Raji (cell line): ENCODE results near the gene RBFOX2.

Experiments used
- POLR2A ChIP-seq: IDR thresholded peaks from 2 replicates; pipeline ENCODE4 v1.6.1; 2011; ENCODE audit warnings: low read depth, low read length, control low read depth; ENCODE audit not compliant: insufficient read depth

RBFOX2 gene

DNA sequence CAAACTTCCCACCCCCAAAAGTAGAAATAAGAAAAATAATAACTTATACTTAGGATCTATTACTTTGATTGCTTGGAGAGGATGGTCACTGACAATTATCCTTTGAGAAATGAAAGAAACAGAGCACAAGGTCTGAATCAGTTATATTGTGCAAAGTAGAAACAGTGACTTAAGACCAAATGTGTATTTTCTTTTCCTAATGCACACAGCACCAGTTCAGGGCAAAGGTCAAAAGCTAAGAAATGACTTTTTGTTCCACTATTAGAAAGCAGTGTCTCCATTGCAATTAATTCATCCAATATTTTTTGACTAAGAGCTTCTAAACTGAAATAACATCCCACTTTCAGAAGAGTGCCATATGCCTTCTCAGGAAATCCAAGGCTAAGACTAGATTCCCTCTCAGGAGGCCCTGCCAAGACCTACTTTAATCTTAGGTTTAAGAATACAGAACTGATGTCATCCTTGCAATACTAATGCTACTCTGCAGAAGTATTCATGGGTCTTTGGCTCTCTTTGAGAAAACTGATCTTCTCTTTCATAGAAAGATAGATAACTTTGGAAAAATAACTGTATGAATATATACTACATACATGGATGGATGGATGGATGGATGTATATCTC, 164.0 kb downstream of the RBFOX2 start:
- no peak for TF ChIP-seq POLR2A

DNA sequence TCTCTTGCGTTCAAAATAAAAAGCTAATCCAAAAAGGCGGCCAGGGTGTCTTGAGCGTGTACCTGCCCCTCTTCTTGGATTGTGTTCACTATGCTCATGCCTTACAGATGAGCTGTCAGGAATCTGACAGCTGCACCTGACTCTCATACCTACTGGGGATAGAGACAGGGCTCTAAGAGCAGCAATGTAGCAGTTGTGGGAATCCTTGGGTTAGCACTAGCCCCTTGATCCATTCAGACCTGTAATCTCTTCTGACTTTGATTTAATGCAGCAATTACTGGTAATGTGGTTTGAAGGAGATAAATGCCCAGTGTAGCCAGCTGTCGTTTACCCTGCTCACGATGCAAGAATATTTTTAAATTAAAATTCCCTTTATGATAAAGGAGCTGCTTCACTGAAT, 165.2 kb downstream of the RBFOX2 start:
- TF ChIP-seq POLR2A = no peak

DNA sequence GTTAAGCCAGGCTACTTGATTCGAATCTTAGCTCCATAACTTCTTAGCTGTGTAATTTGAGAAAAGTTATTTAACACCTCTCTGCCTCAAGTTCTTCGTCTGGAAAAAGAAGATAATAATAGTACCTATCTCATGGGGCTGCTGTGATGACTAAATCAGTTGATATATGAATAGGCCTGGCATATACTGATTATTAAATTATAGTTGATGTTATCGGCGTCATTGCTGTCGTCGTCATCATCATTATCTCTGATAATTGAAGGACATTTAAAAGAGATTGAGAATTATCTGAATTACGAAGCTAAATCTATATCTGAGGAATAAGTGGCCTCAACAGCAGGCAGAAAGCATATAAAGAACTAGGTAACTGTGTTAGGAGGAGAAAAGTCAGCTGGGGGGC, 165.9 kb downstream of the RBFOX2 start:
- TF ChIP-seq POLR2A = no peak

DNA sequence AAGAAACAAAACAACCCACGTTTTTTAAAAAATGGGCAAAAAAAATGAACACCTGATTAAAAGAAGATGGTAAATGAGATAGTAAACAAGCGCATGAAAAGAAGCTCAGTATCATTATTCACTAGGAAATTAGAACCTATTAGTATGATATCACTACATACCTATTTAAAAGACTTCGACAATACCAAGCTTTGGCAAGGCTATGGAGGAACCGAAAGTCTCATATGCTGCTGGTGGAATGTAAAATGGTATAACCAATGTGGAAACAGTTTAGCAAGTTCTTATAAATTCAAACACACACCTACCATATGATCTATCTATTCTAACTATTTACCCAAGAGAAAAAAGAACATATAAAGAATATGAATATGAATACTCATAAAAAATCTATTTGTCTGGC, 167.2 kb downstream of the RBFOX2 start:
- no peak for TF ChIP-seq POLR2A

DNA sequence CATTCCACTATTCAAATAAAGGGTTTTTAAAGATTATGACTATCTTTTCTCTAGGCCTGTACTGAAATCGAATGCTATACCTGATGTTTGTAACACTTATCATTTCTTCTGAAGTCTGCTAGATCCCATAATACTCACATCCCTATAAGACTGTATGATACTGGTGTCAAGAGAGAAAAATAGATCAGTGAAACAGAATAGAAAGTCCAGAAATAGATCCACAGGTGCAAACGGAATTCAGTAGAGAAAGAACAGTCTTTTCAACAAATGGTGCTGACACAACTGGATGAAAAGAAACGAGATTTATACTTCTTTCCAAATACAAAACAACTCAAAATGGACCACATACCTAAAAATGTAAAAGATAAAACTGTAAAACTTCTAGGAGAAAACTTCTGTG, 167.8 kb downstream of the RBFOX2 start:
- TF ChIP-seq POLR2A = no peak

DNA sequence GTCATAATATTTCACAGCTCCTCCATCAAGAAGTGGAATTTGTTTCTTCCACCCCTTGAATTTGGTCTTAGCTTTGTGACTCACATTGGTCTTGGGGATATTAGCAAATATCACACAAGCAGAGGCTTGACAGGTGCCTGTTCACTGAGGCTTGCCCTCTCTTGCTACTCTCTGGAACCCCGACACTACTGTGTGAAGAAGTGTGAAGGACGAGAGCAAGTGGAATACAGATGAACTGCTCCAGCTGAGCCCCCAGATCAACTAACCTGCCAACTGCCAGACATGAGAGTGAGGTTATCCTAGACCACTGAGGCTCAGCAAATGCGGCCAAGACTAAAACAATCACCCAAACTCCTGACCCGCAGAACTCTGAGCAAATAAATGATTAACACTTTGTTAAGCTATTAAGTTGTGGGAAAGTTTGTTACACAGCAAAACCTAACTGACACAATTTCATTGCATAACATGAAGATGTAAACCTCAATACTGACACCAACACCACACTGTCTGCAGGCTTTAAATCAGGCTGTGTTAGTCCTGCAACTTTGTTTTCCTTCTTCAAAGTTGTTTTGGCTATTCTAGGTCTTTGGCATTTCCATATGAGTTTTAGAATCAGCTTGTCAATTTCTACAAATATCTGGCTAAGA, 168.4 kb downstream of the RBFOX2 start:
- TF ChIP-seq POLR2A = 0 out of 2 replicates have a peak, but pooled peaks have one; percentile 21

DNA sequence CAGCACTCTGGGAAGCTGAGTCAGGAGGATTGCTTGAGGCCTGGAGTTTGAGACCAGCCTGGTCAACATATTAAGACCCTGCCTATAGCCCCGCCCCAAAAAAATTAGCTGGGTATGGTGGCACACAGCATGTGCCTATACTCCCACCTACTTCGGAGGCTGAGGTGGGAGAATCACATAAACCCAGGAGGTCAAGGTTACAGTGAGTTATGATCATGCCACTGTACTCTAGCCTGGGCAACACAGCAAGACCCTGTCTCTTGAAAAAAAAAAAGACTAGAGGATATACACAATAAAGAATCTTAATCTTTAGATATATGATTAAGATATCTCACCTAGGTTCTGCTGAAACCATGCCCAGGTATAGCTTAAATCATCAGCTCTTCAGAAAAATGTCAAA, 174.3 kb downstream of the RBFOX2 start:
- no peak for TF ChIP-seq POLR2A

DNA sequence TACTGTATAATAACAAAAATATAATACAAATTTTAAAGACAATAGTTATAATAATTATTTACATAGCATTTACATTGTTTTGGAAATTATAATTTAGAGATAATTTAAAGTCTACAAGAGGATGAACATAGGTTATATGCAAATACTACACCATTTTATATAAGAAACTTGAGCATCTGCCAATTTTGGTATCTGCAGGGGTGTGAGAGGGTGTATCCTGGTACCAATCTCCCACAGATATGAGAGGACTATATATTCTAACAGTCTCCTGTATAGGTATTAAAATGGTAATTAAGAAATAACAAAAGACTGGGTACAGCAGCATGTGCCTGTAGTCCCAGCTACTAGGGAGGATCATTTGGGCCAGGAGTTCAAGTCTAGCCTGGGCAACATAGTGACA, 176.5 kb downstream of the RBFOX2 start:
- TF ChIP-seq POLR2A = no peak

DNA sequence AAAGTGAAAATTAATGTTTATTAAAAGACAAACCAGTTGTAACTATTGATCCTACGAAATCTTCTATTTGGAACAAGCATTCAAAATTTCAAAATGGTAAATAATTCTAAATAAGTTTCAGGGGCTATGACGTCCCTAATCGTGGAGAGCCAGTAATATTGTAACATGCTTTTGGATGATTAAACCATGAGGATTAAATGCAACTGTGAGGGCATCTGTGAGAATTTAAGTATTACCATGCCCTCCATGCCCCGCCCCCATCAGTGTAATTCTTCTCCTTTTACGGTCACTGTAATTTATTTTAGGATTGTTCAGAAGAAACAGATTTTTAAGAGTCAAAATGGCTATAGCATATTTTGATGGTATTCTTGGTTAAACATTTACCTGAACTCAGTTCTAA, 177.8 kb downstream of the RBFOX2 start:
- TF ChIP-seq POLR2A = no peak

DNA sequence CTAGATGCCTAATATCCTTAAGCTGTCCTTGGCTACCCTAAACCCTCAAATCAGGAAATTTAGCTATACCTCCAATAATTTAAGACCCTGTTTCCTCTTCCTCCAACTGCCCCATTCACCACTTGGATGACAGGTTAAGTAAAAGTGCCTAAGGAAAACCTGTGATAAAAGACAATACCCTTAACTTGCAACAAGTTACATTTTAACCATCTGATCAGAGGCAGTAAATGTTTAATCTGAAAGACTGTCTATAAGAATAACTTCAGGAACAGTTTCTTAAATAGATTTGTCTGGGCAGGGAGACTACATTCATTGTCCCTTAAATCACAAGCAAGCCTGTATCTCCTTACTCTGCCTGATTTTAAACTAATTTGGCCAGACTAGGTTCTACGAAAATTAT, 181.8 kb downstream of the RBFOX2 start:
- no peak for TF ChIP-seq POLR2A

DNA sequence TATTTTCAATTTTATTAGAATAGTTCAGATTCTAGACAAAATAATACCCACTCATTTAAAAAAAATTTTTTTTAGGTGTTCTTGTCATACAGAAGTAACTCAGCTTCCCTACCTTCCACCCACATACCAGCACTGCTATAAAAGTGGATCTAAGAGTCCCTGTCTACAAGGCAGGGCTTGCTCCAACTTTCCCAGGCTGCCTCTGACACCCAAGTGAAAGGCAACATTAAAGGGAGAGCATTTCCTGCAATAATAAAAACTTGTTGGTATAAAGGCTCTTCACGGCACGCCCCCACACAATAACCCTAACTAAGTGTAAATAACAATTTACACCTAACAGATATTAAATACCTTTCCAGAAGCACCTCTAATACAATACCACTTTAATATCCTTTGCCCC, 183.7 kb downstream of the RBFOX2 start:
- no peak for TF ChIP-seq POLR2A

DNA sequence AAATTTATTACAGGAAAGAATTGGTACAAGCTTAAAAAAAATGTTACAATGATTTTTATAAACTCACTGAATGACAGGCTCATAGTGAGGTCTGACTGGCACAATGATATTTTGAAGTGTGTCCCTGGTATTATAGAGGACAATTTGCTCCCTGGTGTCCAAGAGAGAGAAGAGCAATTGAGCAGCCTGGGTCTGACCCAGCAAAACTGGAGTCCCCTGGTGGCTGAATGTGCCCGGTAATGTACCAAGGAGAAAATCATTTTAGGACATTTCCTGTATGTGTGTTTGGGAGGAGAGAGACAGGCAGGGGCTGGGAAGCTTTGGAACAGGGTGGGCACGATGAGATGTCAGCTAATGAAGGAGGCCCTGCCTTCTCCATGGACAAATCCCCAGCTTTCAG, 185.7 kb downstream of the RBFOX2 start:
- no peak for TF ChIP-seq POLR2A

DNA sequence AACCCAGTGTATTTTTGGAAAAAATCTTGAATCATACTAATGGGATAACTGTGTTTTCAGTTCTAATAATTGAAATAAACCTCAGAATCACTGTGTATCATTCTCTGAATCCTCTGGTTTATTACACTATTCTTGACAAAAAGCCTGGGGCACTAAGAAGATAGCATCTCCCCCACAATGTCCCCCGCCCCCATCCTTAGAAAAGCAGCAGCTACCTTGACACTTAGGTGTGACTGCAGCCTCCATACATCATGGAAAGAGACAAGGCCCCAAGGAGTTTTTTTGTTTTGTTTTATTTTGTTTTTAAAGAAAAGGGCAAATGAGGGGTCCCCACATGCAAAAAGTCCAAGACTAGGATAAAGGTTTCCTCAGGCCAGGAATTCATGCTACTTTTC, 186.1 kb downstream of the RBFOX2 start:
- TF ChIP-seq POLR2A = no peak

DNA sequence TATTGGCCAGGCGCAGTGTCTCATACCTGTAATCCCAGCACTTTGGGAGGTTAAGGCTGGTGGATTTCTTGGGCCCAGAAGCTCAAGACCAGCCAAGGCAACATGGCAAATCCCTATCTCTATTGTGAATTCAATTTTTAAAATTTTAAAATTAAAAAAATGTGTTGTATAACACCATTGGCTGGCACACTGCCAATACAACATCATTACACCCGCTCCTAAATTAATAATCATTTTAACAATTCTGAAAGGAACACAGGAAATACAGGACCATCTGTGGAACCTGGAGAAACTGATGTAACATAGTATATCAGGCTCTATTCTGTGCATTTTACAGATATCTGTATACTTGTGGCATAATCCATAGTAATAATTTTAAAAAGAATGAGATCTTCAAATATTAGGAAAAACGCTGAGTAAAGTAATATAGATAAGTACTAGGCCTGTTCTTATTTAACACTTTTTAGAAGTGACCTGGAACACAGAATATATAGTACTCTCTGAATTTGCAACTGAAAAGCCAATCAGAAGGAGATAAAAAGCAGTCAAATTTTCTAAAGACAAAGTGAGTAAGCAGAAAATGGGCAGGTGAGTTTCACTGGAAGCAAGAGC, 186.6 kb downstream of the RBFOX2 start:
- TF ChIP-seq POLR2A = no peak

DNA sequence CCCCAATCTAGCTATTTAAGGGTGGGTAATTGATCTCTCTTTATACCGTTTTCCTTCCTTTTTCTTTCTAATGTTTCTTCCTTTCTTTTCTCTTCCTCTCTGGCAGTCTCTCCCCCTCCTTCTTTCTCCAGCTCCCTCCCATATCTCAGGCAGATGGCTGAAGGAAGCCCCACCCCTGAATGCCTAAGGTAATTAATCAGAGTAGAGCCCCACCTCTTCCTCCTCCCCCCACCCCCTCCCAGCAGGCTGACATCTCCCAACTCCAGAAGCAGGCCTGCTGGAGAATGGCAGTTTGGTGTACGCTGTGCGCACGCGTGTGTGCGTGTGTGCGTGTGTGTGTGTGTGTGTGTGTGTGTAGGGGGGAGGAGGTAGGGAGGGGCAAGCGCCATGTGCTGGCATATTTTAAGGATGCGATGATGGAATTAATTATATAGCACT, 188.3 kb downstream of the RBFOX2 start:
- TF ChIP-seq POLR2A = no peak

DNA sequence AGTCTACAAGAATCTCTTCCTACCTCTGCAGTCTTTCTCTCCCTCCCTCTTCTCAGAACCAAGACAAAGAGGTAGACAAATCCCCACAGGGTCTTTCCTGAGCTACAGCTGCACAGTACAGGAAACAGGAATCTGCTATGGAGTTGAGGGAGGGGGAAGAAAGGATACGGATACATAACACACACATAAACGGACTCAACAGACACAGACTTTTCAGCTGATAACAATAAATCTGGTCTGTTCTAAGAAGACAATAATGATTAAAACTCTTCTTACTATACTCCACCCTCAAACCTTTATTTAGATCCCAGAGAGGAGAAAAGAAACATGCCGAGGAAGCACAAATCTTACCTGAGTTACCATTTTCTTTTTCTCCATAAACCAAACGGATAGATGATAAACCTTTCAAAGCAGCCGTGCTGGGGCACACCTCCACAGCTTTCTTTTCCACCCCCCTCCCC, 188.8 kb downstream of the RBFOX2 start:
- TF ChIP-seq POLR2A = no peak
